GM19099 (cell line): ENCODE measurements around the gene SUGCT.

Experiments used
- POLR2A ChIP-seq: IDR thresholded peaks from 3 replicates; pipeline ENCODE4 v1.6.1; 2011; ENCODE audit warnings: low read depth; ENCODE audit not compliant: insufficient read length; ENCODE audit errors: extremely low read depth

SUGCT gene

GRCh38 chr7:40828686-40829600, 694.1 kb downstream of the SUGCT start:
- no peak for TF ChIP-seq POLR2A

- TF ChIP-seq POLR2A: no peak
Measured at GRCh38 chr7:40833191-40833887, 698.5 kb downstream of the SUGCT start.

DNA sequence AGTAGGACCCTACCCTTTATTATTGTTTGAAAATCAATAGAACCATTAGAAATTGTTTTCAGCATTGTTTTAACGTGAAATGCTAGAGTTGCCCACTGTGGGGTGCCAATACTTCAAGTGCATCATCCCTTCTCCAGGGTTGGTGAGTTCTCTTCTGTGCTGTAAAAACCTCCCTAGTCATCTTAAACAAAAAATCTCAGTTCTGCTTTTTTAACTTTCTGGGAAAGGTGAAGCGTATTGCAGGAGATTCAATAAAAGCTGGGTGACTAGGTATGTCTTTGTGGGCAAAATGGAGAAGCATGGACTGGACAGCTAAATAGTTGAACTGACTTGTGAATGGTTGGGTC, 699.1 kb downstream of the SUGCT start:
- TF ChIP-seq POLR2A: no peak

- TF ChIP-seq POLR2A: no peak
Measured at GRCh38 chr7:40836218-40836617, 701.4 kb downstream of the SUGCT start.

DNA sequence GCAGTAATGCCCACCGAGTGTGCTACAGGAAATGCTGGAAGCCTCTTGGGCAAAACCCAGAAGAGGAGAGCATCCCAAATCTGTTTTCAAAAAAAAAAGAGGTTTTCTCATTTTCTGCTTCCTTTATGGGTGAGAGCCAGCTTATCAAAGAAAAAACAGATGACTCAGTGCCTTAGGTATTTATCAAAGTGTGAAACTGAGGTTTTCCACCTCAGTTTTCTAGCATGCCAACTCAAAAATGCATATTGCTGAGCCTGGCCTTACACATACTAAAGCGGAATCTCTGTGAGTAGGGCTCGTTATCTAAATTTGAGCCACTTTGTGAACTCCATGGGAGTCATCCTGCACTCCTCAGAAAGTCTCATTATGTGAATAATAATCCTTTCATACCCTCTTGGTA, 705.1 kb downstream of the SUGCT start:
- no peak for TF ChIP-seq POLR2A

DNA sequence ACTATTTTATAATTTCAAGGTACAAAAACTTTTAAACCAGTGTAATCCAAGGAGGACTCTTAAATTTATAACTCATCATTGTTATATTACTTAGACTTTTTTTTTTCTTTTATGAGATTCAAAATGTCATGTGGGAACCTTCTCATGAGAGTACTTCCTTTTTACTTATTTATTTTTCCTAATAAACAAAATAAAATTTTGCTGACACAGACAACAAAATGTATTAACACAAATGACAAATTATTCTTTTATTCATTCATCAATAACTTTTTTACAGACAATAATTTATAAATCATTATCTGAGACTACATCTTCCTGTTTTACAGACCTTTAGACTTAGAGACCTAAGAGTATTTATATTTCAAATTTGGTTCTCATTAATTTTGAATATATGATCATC, 706.2 kb downstream of the SUGCT start:
- TF ChIP-seq POLR2A: no peak

DNA sequence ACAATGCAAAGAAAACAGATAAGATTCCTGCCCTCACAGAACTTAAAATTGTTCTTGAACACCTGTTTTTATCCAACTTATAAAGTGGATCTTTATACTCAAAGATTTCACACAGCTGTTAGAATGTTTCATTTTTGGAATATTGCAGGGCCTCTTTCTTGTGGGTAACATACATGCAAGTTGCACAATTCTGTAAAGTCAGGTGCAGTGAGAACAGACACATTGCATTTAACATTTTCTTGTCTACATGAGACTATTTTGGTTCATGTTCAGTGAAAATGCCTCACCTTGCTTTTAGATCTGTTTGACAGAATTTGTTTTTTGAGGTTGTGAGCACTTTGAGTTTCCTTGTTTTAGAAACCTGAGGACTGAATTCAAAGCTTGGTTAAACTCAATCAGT, 707.8 kb downstream of the SUGCT start:
- no peak for TF ChIP-seq POLR2A

- TF ChIP-seq POLR2A: no peak
Measured at GRCh38 chr7:40843338-40843985, 708.7 kb downstream of the SUGCT start.

- TF ChIP-seq POLR2A: no peak
Measured at GRCh38 chr7:40845943-40846342, 711.1 kb downstream of the SUGCT start.

GRCh38 chr7:40847921-40848320, 713.1 kb downstream of the SUGCT start:
- TF ChIP-seq POLR2A: no peak

- TF ChIP-seq POLR2A: no peak
Measured at GRCh38 chr7:40848541-40849221, 713.9 kb downstream of the SUGCT start.

GRCh38 chr7:40850017-40850416, 715.2 kb downstream of the SUGCT start:
- no peak for TF ChIP-seq POLR2A

DNA sequence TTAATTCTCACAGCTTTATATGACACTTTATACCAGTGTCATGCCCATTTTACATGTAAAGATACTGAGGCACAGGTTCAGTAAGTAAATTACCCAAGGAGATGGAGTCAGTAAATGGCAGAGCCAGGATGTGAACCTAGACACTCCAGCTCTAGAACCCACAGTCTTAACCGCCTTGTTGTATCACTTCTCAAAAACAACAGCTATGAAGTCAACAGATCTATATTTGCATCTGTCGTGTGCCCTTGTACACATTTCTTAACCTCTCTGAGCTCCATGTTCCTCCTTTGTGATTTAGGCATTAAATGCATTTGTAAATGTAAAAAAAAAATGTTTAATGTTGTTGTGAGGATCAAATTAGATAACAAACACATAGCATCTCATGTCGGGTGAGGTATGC, 716.2 kb downstream of the SUGCT start:
- no peak for TF ChIP-seq POLR2A

GRCh38 chr7:40859076-40859475, 724.3 kb downstream of the SUGCT start:
- no peak for TF ChIP-seq POLR2A

- no peak for TF ChIP-seq POLR2A
Measured at GRCh38 chr7:40859965-40860543, 725.2 kb downstream of the SUGCT start.
